ENCODE measurements around the gene ATP6AP2.

Gene ATP6AP2

GRCh38 chrX:40603446-40603845 is 22.7 kb downstream of the ATP6AP2 start:
- no peak for DNase-seq (ENCODE audit: low read depth)
- no peak overlapping the region for H3K4me3 ChIP-seq (ENCODE audit: low read depth, low read length)
- TF ChIP-seq CTCF (IDR thresholded peaks at IDR 0.05; ENCODE audit: insufficient read depth, low read depth, low read length, missing control alignments), result no peak

GRCh38 chrX:40607381-40607780 is 26.6 kb downstream of the ATP6AP2 start:
- H3K4me3 ChIP-seq (ENCODE audit: low read depth, low read length), result no peak overlapping the region
- no peak for DNase-seq (ENCODE audit: low read depth)
- TF ChIP-seq CTCF (IDR thresholded peaks at IDR 0.05; ENCODE audit: insufficient read depth, low read depth, low read length, missing control alignments), result no peak

- DNase-seq (ENCODE audit: low read depth), result no peak
- TF ChIP-seq CTCF (IDR thresholded peaks at IDR 0.05; ENCODE audit: insufficient read depth, low read depth, low read length, missing control alignments), result no peak
- no peak overlapping the region for H3K4me3 ChIP-seq (ENCODE audit: low read depth, low read length)
Measured at GRCh38 chrX:40612511-40612910, 31.7 kb downstream of the ATP6AP2 start.

- no peak for DNase-seq (ENCODE audit: low read depth)
- H3K4me3 ChIP-seq (ENCODE audit: low read depth, low read length), result no peak overlapping the region
- no peak for TF ChIP-seq CTCF (IDR thresholded peaks at IDR 0.05; ENCODE audit: insufficient read depth, low read depth, low read length, missing control alignments)
Measured at GRCh38 chrX:40615976-40616375, 35.2 kb downstream of the ATP6AP2 start.

GRCh38 chrX:40617566-40617965 is 36.8 kb downstream of the ATP6AP2 start:
- H3K4me3 ChIP-seq (ENCODE audit: low read depth, low read length), result no peak overlapping the region
- no peak for DNase-seq (ENCODE audit: low read depth)
- no peak for TF ChIP-seq CTCF (IDR thresholded peaks at IDR 0.05; ENCODE audit: insufficient read depth, low read depth, low read length, missing control alignments)

- TF ChIP-seq CTCF (IDR thresholded peaks at IDR 0.05; ENCODE audit: insufficient read depth, low read depth, low read length, missing control alignments), result no peak
- no peak overlapping the region for H3K4me3 ChIP-seq (ENCODE audit: low read depth, low read length)
- DNase-seq (ENCODE audit: low read depth), result no peak
Measured at GRCh38 chrX:40622479-40623138, 41.8 kb downstream of the ATP6AP2 start.

- H3K4me3 ChIP-seq (ENCODE audit: low read depth, low read length), result no peak within 1 kb of the TSS
- no peak for TF ChIP-seq CTCF (IDR thresholded peaks at IDR 0.05; ENCODE audit: insufficient read depth, low read depth, low read length, missing control alignments)
- no peak for DNase-seq (ENCODE audit: low read depth)
Measured at GRCh38 chrX:40623139-40623536, 42.4 kb downstream of the ATP6AP2 start, which contains the start of gene MPC1L. TSS of gene MPC1L (plus strand) at chrX:40623428. CDS start at chrX:40623566, 138 bp downstream.
